GM21723 (cell line): ENCODE data around the gene MXRA8.
A peak's percentile ranks its signal among the peaks of the same experiment; 100 is the strongest.
"Not testable (repeated sequence)": the region's sequence is repeated elsewhere in the genome, so short reads cannot be mapped to it uniquely, and the experiment has no call there.

ENCODE experiments used
- ATAC-seq: cut with Tn5 transposase; IDR thresholded peaks from one replicate; pipeline ENCODE4 v1.9.1; 2021; ENCODE audit warnings: mild to moderate bottlenecking, moderate library complexity; ENCODE audit not compliant: unreplicated experiment

MXRA8 gene, protein sequence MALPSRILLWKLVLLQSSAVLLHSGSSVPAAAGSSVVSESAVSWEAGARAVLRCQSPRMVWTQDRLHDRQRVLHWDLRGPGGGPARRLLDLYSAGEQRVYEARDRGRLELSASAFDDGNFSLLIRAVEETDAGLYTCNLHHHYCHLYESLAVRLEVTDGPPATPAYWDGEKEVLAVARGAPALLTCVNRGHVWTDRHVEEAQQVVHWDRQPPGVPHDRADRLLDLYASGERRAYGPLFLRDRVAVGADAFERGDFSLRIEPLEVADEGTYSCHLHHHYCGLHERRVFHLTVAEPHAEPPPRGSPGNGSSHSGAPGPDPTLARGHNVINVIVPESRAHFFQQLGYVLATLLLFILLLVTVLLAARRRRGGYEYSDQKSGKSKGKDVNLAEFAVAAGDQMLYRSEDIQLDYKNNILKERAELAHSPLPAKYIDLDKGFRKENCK

GRCh38 chr1:1358433-1359271 is at the start of gene MXRA8:
MXRA8 (minus strand) TSS chr1:1358555; CDS start chr1:1358504, 51 bp downstream.
- no peak for ATAC-seq

GRCh38 chr1:1407636-1408318 is 49.4 kb upstream of the MXRA8 start:
- ATAC-seq = peak; percentile 19

DNA sequence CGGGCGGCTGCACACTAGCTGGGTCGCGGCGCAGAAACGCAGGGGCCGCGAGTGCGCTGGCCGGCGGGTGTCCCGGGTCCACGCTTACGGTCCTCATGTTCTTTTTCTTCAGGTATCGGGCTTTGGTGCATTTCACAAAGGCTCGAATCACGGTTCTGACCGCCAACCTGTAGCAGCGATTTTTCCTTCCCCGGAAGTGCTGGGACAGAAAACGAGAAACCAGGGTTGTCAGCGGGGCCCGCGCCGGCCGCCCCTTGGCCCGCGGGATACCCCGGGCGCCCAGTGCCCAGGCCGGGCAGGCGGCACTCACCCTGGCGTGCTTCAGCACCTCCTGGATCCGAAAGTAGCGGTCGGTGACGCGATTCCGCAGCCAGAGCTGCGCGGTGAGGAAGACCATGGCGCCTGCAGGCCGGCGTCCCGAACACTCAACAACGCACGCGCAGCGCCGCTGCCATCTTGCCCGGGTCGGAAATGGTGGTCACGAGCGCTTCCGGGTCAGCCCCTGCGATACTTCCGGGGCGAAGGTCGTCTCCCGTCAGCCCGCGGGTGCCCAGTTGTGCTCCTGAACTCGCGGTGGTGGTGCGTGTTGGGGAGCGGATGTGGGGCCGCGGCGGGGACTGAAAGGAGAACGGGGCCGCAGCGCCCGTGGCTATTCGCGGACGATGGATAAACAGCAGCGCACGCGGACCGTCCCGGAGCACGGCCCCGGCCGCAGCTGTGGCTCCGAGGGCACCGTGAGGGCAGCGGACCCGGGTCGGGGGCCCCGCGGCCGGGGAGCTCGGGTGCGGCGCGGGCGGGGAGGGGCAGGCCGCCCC is 48.7 kb upstream of the MXRA8 start, which contains the start of gene MRPL20:
Gene MRPL20 (minus strand): TSS at position 473 of the 815 bp plus-strand sequence. CDS start 76 bp downstream, at position 397.
- ATAC-seq = peak; percentile 87

GRCh38 chr1:1406101-1406820 is 47.9 kb upstream of the MXRA8 start:
- no peak for ATAC-seq

DNA sequence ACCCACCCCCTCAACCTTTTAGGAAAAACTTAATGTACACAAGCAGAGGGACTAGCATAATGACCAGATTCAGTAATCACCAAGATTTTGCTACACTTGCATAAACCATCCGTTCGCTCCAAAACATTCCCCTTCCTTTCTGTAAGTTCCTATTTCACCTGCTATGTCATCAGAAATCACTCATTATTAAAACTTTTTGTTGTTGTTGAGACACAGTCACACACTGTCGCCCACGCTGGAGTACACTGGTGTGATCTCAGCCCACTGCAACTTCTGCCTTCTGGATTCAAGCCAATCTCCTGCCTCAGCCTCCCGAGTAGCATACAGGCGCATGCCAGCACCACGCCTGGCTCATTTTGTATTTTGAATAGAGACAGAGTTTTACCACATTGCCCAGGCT is 45.3 kb upstream of the MXRA8 start:
- ATAC-seq = no peak

DNA sequence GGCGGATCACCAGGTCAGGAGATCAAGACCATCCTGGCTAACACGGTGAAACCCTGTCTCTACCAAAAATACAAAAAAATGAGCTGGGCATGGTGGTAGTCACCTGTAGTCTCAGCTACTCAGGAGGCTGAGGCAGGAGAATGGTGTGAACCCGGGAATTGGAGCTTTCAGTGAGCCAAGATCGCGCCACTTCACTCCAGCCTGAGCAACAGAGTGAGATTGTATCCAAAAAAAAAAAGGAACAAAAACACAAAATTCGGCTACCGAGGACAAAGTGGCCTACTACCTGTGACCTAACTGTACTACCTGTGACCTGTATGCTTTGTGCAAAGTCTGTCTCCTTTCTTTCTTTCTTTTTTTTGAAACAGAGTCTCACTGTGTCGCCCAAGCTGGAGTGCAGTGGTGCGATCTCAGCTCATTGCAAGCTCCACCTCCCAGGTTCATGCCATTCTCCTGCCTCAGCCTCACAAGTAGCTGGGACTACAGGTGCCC is 44.6 kb upstream of the MXRA8 start:
- ATAC-seq = not testable (repeated sequence)

- ATAC-seq = no peak
Measured at GRCh38 chr1:1402072-1402900, 43.9 kb upstream of the MXRA8 start.

GRCh38 chr1:1401457-1402010 is 43.2 kb upstream of the MXRA8 start:
- ATAC-seq = no peak

- ATAC-seq = no peak
Measured at GRCh38 chr1:1400576-1401456, 42.5 kb upstream of the MXRA8 start.

DNA sequence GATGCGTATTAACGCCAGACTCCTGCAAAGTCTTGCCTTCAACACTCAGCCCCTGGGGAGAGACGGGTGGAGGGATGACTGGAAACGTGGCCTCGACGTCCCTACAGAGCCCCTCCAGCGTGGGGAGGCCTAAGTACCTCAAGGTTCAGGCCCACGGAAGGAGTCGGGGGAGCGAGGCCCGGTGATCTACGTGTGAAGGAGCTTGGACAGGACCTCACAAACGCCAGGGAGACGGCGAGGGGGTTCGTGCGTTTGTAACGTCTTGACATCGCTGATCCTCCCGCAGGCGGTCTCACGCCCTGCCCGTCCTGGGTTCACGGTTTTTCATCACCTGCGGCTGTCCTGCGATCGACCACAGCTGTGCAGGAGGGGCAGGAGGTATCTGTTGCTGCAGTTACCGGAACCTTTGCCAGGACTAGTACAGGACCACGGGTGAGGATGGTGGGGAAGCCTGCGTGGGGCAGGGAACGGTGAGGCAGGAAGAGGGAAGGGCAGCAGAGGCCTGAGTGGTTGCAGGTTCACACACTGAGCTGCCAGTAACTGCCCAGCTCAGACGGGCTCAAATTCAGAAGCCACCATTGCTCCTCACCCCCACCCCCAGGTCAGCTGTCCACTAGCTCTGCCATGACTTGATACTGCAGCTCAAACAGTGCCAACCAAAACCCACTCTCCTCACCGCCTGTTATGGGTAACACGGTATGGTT is 41.7 kb upstream of the MXRA8 start:
- ATAC-seq = no peak

GRCh38 chr1:1399187-1399871 is 41.0 kb upstream of the MXRA8 start, which contains the start of gene CCNL2:
CCNL2 (minus strand) TSS chr1:1399335; CDS start chr1:1399306, 29 bp downstream.
- peak; percentile 87 for ATAC-seq

- peak; percentile 7 for ATAC-seq
Measured at GRCh38 chr1:1398677-1399186, 40.4 kb upstream of the MXRA8 start.

- no peak for ATAC-seq
Measured at GRCh38 chr1:1397839-1398523, 39.6 kb upstream of the MXRA8 start.

- no peak for ATAC-seq
Measured at GRCh38 chr1:1395166-1395565, 36.8 kb upstream of the MXRA8 start.

GRCh38 chr1:1394116-1394515 is 35.8 kb upstream of the MXRA8 start:
- ATAC-seq = no peak
